HCT116 (cell line): ENCODE data around the gene NLRP14. TPM values are rescaled to one million over a fixed set of nuclear protein-coding genes. Genes with fewer than 3 reads are reported as not detected.

Source experiments
- ATAC-seq: fragments of 200-7000 bp; cut with Tn5 transposase; 2 replicates; pipeline ENCODE4 v1.9.1; 2020; ENCODE audit warnings: mild to moderate bottlenecking, moderate library complexity
- BruUV-seq: library from RNA; stranded (reverse); fragments of 400-500 nt; replicated peaks from 2 replicates; lab custom pipeline; 2021; lab: Mats Ljungman, UMichigan
- CTCF ChIA-PET: fragments of 300-600 bp; sonication (Branson Sonifier 250); formaldehyde crosslinking; loops from one replicate; lab custom pipeline; 2021; ENCODE audit warnings: antibody characterized with exemption; lab: Charles Lee
- POLR2A ChIA-PET: fragments of 300-600, 350-600 bp; sonication (Branson Sonifier 250); formaldehyde crosslinking; loops from one replicate; lab custom pipeline; 2021; ENCODE audit warnings: antibody characterized with exemption; lab: Charles Lee
- RAD21 ChIA-PET, 2 experiments: fragments of 300-600 bp; sonication (Branson Sonifier 250); formaldehyde crosslinking; loops; one replicate each; lab custom pipeline; 2023; ENCODE audit warnings: low total read pairs in 2 of 2; ENCODE audit not compliant: uncharacterized antibody in 2 of 2, unreplicated experiment in 2 of 2, low non-redundant PET in 1 of 2; lab: Charles Lee
- DNase-seq: peaks from one replicate; pipeline ENCODE4 v3.0.0-alpha.2; 2010; ENCODE audit warnings: low read depth, low spot score
- H2AFZ ChIP-seq: fragments of 200-600 bp; shearing (Covaris generic), sonication (generic); 2 replicates; pipeline ENCODE4 v1.6.1; 2017; ENCODE audit warnings: low read depth, mixed run types, mixed read lengths, antibody characterized with exemption, low read length; ENCODE audit not compliant: poor library complexity, severe bottlenecking
- H3K27ac ChIP-seq: 2 replicates; pipeline ENCODE4 v1.5.1; 2012; ENCODE audit warnings: low read depth, low read length
- H3K27me3 ChIP-seq: fragments of 200-600 bp; sonication (generic); 2 replicates; pipeline ENCODE4 v1.6.1; 2016; ENCODE audit warnings: mixed run types, low read length, mixed read lengths; ENCODE audit not compliant: insufficient read depth
- H3K36me3 ChIP-seq, 2 experiments: fragments of 200-500 bp in 1 of 2; fragments of 200-600 bp in 1 of 2; sonication (Bioruptor generic) in 1 of 2; sonication (generic) in 1 of 2; 2 replicates each; pipeline versions ENCODE4 v1.5.1 to v1.6.1; 2014 to 2016; ENCODE audit warnings: low read length in 2 of 2, inconsistent platforms in 1 of 2, mixed read lengths in 1 of 2, mixed run types in 1 of 2; ENCODE audit not compliant: insufficient read depth in 2 of 2, control insufficient read depth in 1 of 2
- H3K4me1 ChIP-seq, 2 experiments: fragments of 200-600 bp in 1 of 2; sonication (generic) in 1 of 2; 2 replicates each; pipeline versions ENCODE4 v1.5.1 to v1.6.1; 2012 to 2017; ENCODE audit warnings: low read length in 2 of 2, inconsistent platforms in 1 of 2, mild to moderate bottlenecking in 1 of 2, mixed read lengths in 1 of 2, mixed run types in 1 of 2, moderate library complexity in 1 of 2; ENCODE audit not compliant: insufficient read depth in 2 of 2, control insufficient read depth in 1 of 2
- H3K4me2 ChIP-seq: fragments of 200-600 bp; sonication (generic); 2 replicates; pipeline ENCODE4 v1.6.1; 2017; ENCODE audit warnings: mixed run types, low read length, mixed read lengths
- H3K4me3 ChIP-seq, 2 experiments: fragments of 200-600 bp in 1 of 2; sonication (generic) in 1 of 2; replicated peaks in 1 of 2; 2 replicates each; pipeline ENCODE4 v1.5.1; 2011 to 2016; ENCODE audit warnings: low read length in 2 of 2, control low read depth in 1 of 2, low read depth in 1 of 2, mild to moderate bottlenecking in 1 of 2, mixed read lengths in 1 of 2, mixed run types in 1 of 2
- H3K79me2 ChIP-seq: fragments of 200-600 bp; sonication (generic); 2 replicates; pipeline ENCODE4 v1.6.1; 2017; ENCODE audit warnings: mild to moderate bottlenecking, mixed run types, low read length, moderate library complexity, mixed read lengths; ENCODE audit not compliant: insufficient read depth
- H3K9ac ChIP-seq: fragments of 200-600 bp; sonication (generic); 2 replicates; pipeline ENCODE4 v1.6.1; 2016; ENCODE audit warnings: low read length, mixed read lengths
- H3K9me2 ChIP-seq: fragments of 200-600 bp; sonication (generic), shearing (Covaris generic); 2 replicates; pipeline ENCODE4 v1.6.1; 2017; ENCODE audit warnings: mixed run types, mild to moderate bottlenecking, moderate library complexity; ENCODE audit not compliant: insufficient read depth
- H3K9me3 ChIP-seq, 2 experiments: fragments of 200-500 bp in 1 of 2; fragments of 200-600 bp in 1 of 2; sonication (Bioruptor generic) in 1 of 2; sonication (generic) in 1 of 2; 2 replicates each; pipeline ENCODE4 v1.6.1; 2014 to 2017; ENCODE audit warnings: low read length in 2 of 2, mixed read lengths in 2 of 2, inconsistent platforms in 1 of 2, low read depth in 1 of 2, mild to moderate bottlenecking in 1 of 2, mixed run types in 1 of 2, moderate library complexity in 1 of 2; ENCODE audit not compliant: control insufficient read depth in 1 of 2, insufficient read depth in 1 of 2
- H4K20me1 ChIP-seq: fragments of 200-600 bp; sonication (generic), shearing (Covaris generic); 2 replicates; pipeline ENCODE4 v1.6.1; 2017; ENCODE audit warnings: mixed run types, mild to moderate bottlenecking, moderate library complexity; ENCODE audit not compliant: insufficient read depth
- CBX3 ChIP-seq: IDR thresholded peaks from 2 replicates; pipeline ENCODE4 v1.6.1; 2012; ENCODE audit warnings: low read depth
- CEBPB ChIP-seq: IDR thresholded peaks from 2 replicates; pipeline ENCODE4 v1.6.1; 2012; ENCODE audit warnings: low read depth
- EGR1 ChIP-seq: IDR thresholded peaks from 2 replicates; pipeline ENCODE4 v1.6.1; 2012; ENCODE audit warnings: low read depth
- ELF1 ChIP-seq: IDR thresholded peaks from 2 replicates; pipeline ENCODE4 v1.6.1; 2012; ENCODE audit warnings: low read depth, borderline replicate concordance
- FOSL1 ChIP-seq: IDR thresholded peaks from 2 replicates; pipeline ENCODE4 v1.6.1; 2012; ENCODE audit warnings: low read depth
- JUND ChIP-seq: IDR thresholded peaks from 2 replicates; pipeline ENCODE4 v1.6.1; 2012
- SP1 ChIP-seq: IDR thresholded peaks from 2 replicates; pipeline ENCODE4 v1.6.1; 2012; ENCODE audit warnings: low read depth
- SRF ChIP-seq: IDR thresholded peaks from 2 replicates; pipeline ENCODE4 v1.6.1; 2012; ENCODE audit warnings: low read depth
- TCF7L2 ChIP-seq: IDR thresholded peaks from 2 replicates; pipeline ENCODE4 v1.7.0; 2011; ENCODE audit warnings: borderline replicate concordance, inconsistent platforms; ENCODE audit not compliant: insufficient read depth, insufficient read length; ENCODE audit errors: extremely low read depth
- intact Hi-C: fragments of 100-400 bp; cut with micrococcal nuclease; formaldehyde crosslinking; loops from 2 replicates; pipeline ENCODE4 v1.10.0; 2022
- total RNA-seq: library from RNA; stranded (reverse); gene quantifications from one replicate; pipeline ENCODE4 v1.2.1, GENCODE V29; 2021; ENCODE audit not compliant: unreplicated experiment
- TF ChIP-seq, protein P1 (sequence below): IDR thresholded peaks from 2 replicates; pipeline ENCODE4 v1.6.1; 2012; ENCODE audit warnings: low read depth
- TF ChIP-seq, protein P2 (sequence below): IDR thresholded peaks from 2 replicates; pipeline ENCODE4 v1.6.1; 2012

Gene NLRP14
- total RNA-seq, 1 experiment from 2014 or later: 0.49 TPM

DNA sequence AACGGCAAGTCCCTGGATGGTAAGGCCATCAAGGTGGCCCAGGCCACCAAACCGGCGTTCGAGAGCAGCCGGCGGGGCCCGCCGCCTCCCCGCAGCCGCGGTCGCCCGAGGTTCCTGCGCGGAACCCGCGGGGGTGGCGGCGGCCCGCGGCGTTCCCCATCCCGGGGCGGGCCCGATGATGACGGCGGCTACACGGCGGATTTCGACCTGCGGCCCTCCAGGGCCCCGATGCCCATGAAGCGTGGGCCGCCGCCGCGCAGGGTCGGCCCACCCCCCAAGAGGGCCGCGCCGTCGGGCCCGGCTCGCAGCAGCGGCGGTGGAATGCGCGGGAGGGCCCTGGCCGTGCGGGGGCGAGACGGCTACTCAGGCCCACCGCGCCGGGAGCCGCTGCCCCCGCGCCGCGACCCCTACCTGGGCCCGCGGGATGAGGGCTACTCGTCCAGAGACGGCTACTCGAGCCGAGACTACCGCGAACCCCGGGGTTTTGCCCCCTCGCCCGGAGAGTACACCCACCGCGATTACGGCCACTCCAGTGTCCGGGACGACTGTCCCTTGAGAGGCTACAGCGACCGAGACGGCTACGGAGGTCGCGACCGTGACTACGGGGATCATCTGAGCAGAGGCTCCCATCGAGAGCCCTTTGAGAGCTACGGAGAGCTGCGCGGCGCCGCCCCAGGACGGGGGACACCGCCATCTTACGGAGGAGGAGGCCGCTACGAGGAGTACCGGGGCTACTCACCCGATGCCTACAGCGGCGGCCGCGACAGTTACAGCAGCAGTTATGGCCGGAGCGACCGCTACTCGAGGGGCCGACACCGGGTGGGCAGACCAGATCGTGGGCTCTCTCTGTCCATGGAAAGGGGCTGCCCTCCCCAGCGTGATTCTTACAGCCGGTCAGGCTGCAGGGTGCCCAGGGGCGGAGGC lies 69.3 kb downstream of the NLRP14 start:
- no peaks in the 10 kb centered on the region for H3K79me2 ChIP-seq
- H3K36me3 ChIP-seq: no peaks in the 10 kb centered on the region
- H4K20me1 ChIP-seq: no peaks in the 10 kb centered on the region
- ATAC-seq (no peak), DNase-seq (no peak)
- H3K4me3 ChIP-seq: no peak overlapping the region
- no peak overlapping the region for H3K4me2 ChIP-seq
- intact Hi-C loops: loop anchor here (10.0 kb wide), 1 partner anchor 1005 kb away; no protein-coding TSS in a partner anchor
- H2AFZ ChIP-seq: no peak overlapping the region
- H3K27ac ChIP-seq: no peak overlapping the region
- peaks cover 54% of the 10 kb centered on the region for H3K27me3 ChIP-seq
- CTCF ChIA-PET: no interaction called here
- POLR2A ChIA-PET: no interaction called here
- TF ChIP-seq CEBPB: no peak
- TF ChIP-seq JUND: no peak
- TF ChIP-seq, protein P1, sequence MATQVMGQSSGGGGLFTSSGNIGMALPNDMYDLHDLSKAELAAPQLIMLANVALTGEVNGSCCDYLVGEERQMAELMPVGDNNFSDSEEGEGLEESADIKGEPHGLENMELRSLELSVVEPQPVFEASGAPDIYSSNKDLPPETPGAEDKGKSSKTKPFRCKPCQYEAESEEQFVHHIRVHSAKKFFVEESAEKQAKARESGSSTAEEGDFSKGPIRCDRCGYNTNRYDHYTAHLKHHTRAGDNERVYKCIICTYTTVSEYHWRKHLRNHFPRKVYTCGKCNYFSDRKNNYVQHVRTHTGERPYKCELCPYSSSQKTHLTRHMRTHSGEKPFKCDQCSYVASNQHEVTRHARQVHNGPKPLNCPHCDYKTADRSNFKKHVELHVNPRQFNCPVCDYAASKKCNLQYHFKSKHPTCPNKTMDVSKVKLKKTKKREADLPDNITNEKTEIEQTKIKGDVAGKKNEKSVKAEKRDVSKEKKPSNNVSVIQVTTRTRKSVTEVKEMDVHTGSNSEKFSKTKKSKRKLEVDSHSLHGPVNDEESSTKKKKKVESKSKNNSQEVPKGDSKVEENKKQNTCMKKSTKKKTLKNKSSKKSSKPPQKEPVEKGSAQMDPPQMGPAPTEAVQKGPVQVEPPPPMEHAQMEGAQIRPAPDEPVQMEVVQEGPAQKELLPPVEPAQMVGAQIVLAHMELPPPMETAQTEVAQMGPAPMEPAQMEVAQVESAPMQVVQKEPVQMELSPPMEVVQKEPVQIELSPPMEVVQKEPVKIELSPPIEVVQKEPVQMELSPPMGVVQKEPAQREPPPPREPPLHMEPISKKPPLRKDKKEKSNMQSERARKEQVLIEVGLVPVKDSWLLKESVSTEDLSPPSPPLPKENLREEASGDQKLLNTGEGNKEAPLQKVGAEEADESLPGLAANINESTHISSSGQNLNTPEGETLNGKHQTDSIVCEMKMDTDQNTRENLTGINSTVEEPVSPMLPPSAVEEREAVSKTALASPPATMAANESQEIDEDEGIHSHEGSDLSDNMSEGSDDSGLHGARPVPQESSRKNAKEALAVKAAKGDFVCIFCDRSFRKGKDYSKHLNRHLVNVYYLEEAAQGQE: no peak
- no peak for TF ChIP-seq TCF7L2
- no peak for TF ChIP-seq SRF
- no peak for TF ChIP-seq FOSL1
- no peak for TF ChIP-seq CBX3
- TF ChIP-seq ELF1: no peak
- TF ChIP-seq EGR1: no peak
- TF ChIP-seq SP1: no peak
- TF ChIP-seq, protein P2, sequence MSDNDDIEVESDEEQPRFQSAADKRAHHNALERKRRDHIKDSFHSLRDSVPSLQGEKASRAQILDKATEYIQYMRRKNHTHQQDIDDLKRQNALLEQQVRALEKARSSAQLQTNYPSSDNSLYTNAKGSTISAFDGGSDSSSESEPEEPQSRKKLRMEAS: no peak
- no peak overlapping the region for H3K9ac ChIP-seq
- no TSS peak for BruUV-seq
- H3K9me2 ChIP-seq: no peaks in the 10 kb centered on the region
- no peaks in the 10 kb centered on the region for H3K4me1 ChIP-seq
- no peaks in the 10 kb centered on the region for H3K9me3 ChIP-seq
- RAD21 ChIA-PET: no interaction called here
